H1 (cell line): ENCODE results near the gene TNNT1. TPM values are rescaled to one million over a fixed set of nuclear protein-coding genes. Genes with fewer than 3 reads are reported as not detected.

Source experiments
- CEBPB ChIP-seq: IDR thresholded peaks from 2 replicates; pipeline ENCODE4 v1.6.1; 2012; ENCODE audit warnings: low read depth, low read length
- CHD2 ChIP-seq: IDR thresholded peaks from 2 replicates; pipeline ENCODE4 v1.6.1; 2012; ENCODE audit warnings: low read length, improper control_type of control experiment
- E2F6 ChIP-seq: IDR thresholded peaks from 2 replicates; pipeline ENCODE4 v1.6.1; 2012; ENCODE audit warnings: inconsistent platforms
- HDAC2 ChIP-seq, 2 experiments: fragments of 300-600 bp in 1 of 2; sonication (generic) in 1 of 2; IDR thresholded peaks; 2 replicates each; pipeline ENCODE4 v1.6.1; 2011 to 2012; ENCODE audit warnings: low read depth in 2 of 2, low read length in 2 of 2, mild to moderate bottlenecking in 2 of 2, moderate library complexity in 2 of 2, borderline replicate concordance in 1 of 2, inconsistent platforms in 1 of 2
- PHF8 ChIP-seq: fragments of 200-600 bp; sonication (generic); conservative IDR thresholded peaks from 2 replicates; pipeline ENCODE4 v1.7.1; 2012; ENCODE audit warnings: low read depth, mild to moderate bottlenecking, inconsistent platforms, low read length, moderate library complexity
- RBBP5 ChIP-seq: IDR thresholded peaks from 2 replicates; pipeline ENCODE4 v1.7.1; 2012; ENCODE audit warnings: low read depth, mild to moderate bottlenecking, inconsistent platforms, low read length, moderate library complexity, borderline replicate concordance
- SIX5 ChIP-seq: IDR thresholded peaks from 2 replicates; pipeline ENCODE4 v1.6.1; 2011; ENCODE audit warnings: mild to moderate bottlenecking, low read depth, low read length
- SRF ChIP-seq: IDR thresholded peaks from 2 replicates; pipeline ENCODE4 v1.6.1; 2011; ENCODE audit warnings: mild to moderate bottlenecking, low read depth, low read length, moderate library complexity
- SUZ12 ChIP-seq: fragments of 200-600 bp; sonication (generic); IDR thresholded peaks from 2 replicates; pipeline ENCODE4 v1.6.1; 2012; ENCODE audit warnings: mild to moderate bottlenecking, inconsistent platforms, low read length, moderate library complexity, mixed read lengths
- TAF7 ChIP-seq: optimal IDR thresholded peaks from 2 replicates; pipeline ENCODE3; 2011; ENCODE audit warnings: low read depth, mild to moderate bottlenecking, inconsistent platforms, low read length, moderate library complexity, borderline replicate concordance
- USF2 ChIP-seq: IDR thresholded peaks from 2 replicates; pipeline ENCODE4 v1.6.1; 2011; ENCODE audit warnings: low read length, improper control_type of control experiment
- polyA plus RNA-seq, 7 experiments: library from polyadenylated mRNA; depleted of rRNA in 3 of 7; stranded (reverse) in 5 of 7; unstranded in 2 of 7; fragments of >200 nt in 5 of 7; fragments of 200-250 nt in 2 of 7; gene quantifications; 1 replicate in 5 of 7; 2 replicates in 1 of 7; 4 replicates in 1 of 7; pipeline versions ENCODE4 v1.2.1 to v1.2.3, GENCODE V29; 2011 to 2013; ENCODE audit warnings: missing spikeins in 2 of 7, mixed read lengths in 2 of 7
- total RNA-seq: library from RNA; stranded (reverse); fragmentation: NEBNext Ultra II Directional; extraction: Animal tissue kit (Norgen Biotek cat#: 25700); gene quantifications from 2 replicates; pipeline ENCODE4 v1.2.1, GENCODE V29; 2021
- TF ChIP-seq, protein P1 (sequence below): IDR thresholded peaks from 2 replicates; pipeline ENCODE4 v1.6.1; 2011; ENCODE audit warnings: low read depth, mild to moderate bottlenecking, low read length; ENCODE audit not compliant: insufficient read depth

The TNNT1 gene
- total and polyA plus RNA-seq, 2 of the 8 experiments (the other 6 are each of a cell fraction or from before 2014, with no cell fraction given) = 69.6 to 107 TPM

GRCh38 chr19:55089342-55089944, 59.6 kb downstream of the TNNT1 start (continued):
- TF ChIP-seq USF2 (no peak), PHF8 (no peak), E2F6 (no peak), SIX5 (no peak), TAF7 (no peak), SRF (no peak), CEBPB (no peak), RBBP5 (no peak), SUZ12 (no peak), HDAC2 (IDR thresholded peaks at IDR 0.05; ENCODE audit: borderline replicate concordance in 1 of 2, low read depth in 2 of 2, low read length in 2 of 2) (no peak), CHD2 (no peak)
- TF ChIP-seq, protein P1, sequence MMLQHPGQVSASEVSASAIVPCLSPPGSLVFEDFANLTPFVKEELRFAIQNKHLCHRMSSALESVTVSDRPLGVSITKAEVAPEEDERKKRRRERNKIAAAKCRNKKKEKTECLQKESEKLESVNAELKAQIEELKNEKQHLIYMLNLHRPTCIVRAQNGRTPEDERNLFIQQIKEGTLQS = no peak
